HG03025 (cell line): Measurements from ENCODE around the gene EDAR.

Source experiments
- ATAC-seq: cut with Tn5 transposase; IDR thresholded peaks from one replicate; pipeline ENCODE4 v1.9.1; 2021; ENCODE audit warnings: mild to moderate bottlenecking, moderate library complexity; ENCODE audit not compliant: unreplicated experiment, low FRiP score

EDAR gene

GRCh38 chr2:108969856-108970255, 19.2 kb downstream of the EDAR start:
- no peak for ATAC-seq

- no peak for ATAC-seq
Observed at GRCh38 chr2:108968619-108969018, 20.4 kb downstream of the EDAR start.

- ATAC-seq = no peak
Observed at GRCh38 chr2:108967757-108968156, 21.3 kb downstream of the EDAR start.

GRCh38 chr2:108965540-108966289, 23.3 kb downstream of the EDAR start:
- no peak for ATAC-seq

- ATAC-seq = no peak
Observed at GRCh38 chr2:108963057-108963456, 26.0 kb downstream of the EDAR start.

- ATAC-seq = no peak
Observed at GRCh38 chr2:108961796-108962195, 27.2 kb downstream of the EDAR start.

- no peak for ATAC-seq
Observed at GRCh38 chr2:108960006-108960405, 29.0 kb downstream of the EDAR start.

- ATAC-seq = no peak
Observed at GRCh38 chr2:108959401-108959800, 29.6 kb downstream of the EDAR start.

GRCh38 chr2:108958632-108959341, 30.2 kb downstream of the EDAR start:
- no peak for ATAC-seq

- no peak for ATAC-seq
Observed at GRCh38 chr2:108958002-108958401, 31.0 kb downstream of the EDAR start.

- ATAC-seq = no peak
Observed at GRCh38 chr2:108956375-108956774, 32.6 kb downstream of the EDAR start.

GRCh38 chr2:108950369-108951135, 38.5 kb downstream of the EDAR start:
- no peak for ATAC-seq

- ATAC-seq = no peak
Observed at GRCh38 chr2:108949316-108950239, 39.4 kb downstream of the EDAR start.

- ATAC-seq = no peak
Observed at GRCh38 chr2:108947271-108947907, 41.6 kb downstream of the EDAR start.

GRCh38 chr2:108946442-108946841, 42.6 kb downstream of the EDAR start:
- no peak for ATAC-seq

- no peak for ATAC-seq
Observed at GRCh38 chr2:108945969-108946368, 43.1 kb downstream of the EDAR start.

- no peak for ATAC-seq
Observed at GRCh38 chr2:108944601-108945331, 44.3 kb downstream of the EDAR start.

GRCh38 chr2:108943751-108944150, 45.3 kb downstream of the EDAR start:
- no peak for ATAC-seq

GRCh38 chr2:108942888-108943287, 46.1 kb downstream of the EDAR start:
- no peak for ATAC-seq
